ENCODE results near the gene ACTA1.

DNA sequence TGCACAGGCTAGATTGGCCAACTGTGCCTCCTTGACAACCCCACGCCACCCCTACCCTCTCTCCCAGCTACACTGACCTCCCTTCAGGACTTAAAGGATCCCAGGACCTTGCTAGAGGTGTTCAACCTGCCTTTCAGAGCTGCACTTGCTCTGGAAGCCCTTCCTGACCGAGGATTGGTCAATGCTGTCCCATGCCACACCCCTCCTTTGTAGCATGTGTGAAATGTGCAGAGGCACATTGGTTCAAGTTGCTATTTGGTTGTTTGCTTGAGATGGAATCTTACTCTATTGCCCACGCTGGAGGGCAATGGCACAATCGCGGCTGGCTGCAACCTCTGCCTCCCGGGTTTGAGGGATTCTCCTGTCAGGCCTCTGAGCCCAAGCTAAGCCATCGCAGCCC lies 21.8 kb downstream of the ACTA1 start:
- no peak for TF ChIP-seq MAX (IDR thresholded peaks at IDR 0.05)
- TF ChIP-seq, protein P1, sequence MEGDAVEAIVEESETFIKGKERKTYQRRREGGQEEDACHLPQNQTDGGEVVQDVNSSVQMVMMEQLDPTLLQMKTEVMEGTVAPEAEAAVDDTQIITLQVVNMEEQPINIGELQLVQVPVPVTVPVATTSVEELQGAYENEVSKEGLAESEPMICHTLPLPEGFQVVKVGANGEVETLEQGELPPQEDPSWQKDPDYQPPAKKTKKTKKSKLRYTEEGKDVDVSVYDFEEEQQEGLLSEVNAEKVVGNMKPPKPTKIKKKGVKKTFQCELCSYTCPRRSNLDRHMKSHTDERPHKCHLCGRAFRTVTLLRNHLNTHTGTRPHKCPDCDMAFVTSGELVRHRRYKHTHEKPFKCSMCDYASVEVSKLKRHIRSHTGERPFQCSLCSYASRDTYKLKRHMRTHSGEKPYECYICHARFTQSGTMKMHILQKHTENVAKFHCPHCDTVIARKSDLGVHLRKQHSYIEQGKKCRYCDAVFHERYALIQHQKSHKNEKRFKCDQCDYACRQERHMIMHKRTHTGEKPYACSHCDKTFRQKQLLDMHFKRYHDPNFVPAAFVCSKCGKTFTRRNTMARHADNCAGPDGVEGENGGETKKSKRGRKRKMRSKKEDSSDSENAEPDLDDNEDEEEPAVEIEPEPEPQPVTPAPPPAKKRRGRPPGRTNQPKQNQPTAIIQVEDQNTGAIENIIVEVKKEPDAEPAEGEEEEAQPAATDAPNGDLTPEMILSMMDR (IDR thresholded peaks at IDR 0.05; ENCODE audit: low read depth, low read length, missing input control), result no peak
- TF ChIP-seq EGR1 (IDR thresholded peaks at IDR 0.05; ENCODE audit: low read depth in 2 of 2), result no peak
- TF ChIP-seq RXRA (IDR thresholded peaks at IDR 0.05), result no peak
- TF ChIP-seq TAF1 (conservative IDR thresholded peaks at IDR 0.05), result no peak
- no peak for TF ChIP-seq HNF4A (conservative IDR thresholded peaks at IDR 0.05)
